Measurements from ENCODE around the gene PCGF1.

The PCGF1 gene

DNA sequence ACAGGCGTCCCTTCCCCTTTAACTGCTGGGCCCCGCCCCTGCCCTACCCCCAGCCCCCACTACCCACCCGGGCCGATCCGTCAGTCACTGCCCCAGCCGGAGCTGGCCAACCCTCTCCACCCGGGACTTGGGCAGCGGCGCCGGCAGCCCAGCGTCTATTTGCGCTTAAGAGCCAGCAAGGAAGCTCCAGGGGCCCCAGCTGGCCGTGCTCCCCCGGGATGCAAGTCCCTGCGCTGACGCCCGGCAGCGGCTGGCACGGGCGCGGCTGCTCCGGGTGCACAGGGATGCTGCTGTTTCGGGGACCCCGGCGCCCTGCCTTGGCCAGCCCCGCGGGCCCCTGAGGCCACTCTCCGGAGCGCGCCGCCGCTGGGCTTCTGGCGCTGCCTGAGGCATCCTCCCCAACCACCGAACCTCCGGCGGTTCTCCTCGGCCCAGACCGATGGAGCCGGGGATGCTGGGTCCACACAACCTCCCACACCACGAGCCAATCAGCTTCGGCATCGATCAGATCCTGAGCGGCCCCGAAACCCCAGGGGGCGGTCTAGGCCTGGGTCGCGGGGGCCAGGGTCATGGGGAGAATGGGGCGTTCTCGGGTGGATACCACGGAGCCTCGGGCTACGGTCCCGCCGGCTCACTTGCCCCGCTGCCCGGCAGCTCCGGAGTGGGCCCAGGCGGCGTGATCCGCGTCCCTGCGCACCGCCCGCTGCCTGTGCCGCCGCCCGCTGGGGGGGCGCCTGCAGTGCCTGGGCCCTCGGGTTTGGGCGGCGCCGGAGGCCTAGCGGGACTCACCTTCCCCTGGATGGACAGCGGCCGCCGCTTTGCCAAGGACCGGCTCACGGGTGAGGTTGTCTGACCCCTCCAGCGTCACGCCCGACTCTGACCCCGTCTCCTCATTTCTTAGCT, 7.1 kb upstream of the PCGF1 start, which contains the start of gene TLX2:
Gene TLX2, plus strand, starts transcription at position 83 of the 903 bp plus-strand sequence. Its CDS starts 357 bp downstream, at position 440.
- DNase-seq, result peak; percentile 67

DNA sequence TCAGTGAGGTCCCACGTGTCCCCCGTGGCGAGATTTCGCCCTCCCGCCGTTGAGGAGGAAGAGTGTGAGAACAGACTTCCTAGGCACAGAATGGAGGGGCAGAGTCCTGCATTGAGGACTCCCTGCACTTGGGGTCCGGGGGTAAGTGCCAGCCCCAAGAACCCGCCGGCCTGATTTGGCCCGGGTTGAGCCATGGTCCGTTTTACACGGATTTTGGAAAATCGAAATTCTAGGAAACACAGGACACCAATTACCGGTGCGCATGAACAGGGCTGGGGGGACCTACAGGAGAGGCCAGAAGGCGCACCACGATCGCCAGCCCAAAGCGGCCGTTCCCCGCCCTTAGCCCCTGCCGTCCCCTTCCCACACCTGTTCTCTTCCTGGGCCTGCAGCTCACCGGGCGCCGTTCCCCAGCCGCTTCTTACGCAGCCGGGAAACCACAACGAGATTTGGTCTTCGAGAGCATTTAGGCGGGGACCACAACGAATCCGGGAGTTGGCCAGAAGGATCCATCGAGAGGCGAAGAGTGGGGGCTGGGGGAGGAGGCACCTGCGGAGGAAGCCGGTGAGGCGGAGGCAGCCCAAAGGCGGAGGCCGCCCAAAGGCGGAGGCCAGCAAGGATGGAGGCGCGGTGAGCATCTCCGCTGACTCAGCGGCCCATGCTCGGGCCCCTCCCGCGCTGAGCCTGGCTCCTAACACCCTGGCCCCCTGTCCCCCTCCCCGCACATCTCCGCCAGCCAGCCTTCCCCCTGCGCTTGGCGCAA, 6.3 kb upstream of the PCGF1 start:
- no peak for DNase-seq

GRCh38 chr2:74512744-74513604, 5.5 kb upstream of the PCGF1 start:
- no peak for DNase-seq

- DNase-seq, result no peak
Measured at GRCh38 chr2:74511104-74511989, 3.9 kb upstream of the PCGF1 start.

DNA sequence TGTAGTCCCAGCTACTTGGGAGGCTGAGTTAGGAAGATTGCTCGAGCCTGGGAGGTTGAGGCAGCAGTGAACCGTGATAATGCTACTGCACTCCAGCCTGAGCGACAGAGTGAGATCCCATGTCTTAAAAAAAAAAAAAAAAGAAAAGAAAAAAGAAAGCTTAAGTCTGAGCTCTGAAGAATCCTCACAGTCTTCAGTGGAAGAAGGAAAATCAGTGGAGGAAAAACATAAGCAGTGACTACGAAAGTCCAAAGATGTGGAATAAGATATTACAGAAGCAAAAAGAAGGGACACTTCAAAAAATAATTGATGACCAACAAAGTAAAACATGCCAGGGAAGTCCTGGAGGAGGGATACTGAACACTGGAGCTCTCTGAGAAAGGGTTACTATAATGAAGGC, 2.8 kb upstream of the PCGF1 start:
- DNase-seq, result no peak

DNA sequence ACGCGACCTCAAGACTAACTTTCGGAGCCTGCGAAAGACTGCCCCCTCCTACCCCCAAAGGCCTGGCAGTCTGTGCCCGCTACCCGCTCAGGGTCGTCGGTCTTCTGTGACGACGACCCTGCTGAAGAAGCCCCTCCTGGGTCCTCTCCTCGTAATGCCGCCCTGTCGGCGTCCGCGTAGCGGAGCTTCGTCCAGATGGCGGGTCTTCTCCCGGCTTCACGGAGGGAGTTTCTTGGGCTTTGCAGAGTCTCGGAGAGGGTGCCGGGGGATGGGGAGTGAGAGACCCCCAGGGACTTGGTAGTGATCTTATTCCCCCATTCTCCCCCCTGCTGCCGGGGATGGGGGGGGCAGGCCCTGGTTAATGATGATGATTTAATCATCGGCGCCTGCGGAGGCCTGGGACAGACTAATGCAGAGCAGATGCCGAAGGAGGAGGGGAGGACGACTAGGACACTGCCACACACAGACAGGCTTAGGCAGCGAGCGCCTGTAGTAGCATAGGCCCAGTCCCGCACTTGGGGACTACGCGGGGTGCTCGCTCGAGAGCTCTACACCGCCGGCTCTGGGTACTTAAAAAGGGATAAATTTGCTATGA, 528 bp upstream of the PCGF1 start:
- DNase-seq, result peak; percentile 84

DNA sequence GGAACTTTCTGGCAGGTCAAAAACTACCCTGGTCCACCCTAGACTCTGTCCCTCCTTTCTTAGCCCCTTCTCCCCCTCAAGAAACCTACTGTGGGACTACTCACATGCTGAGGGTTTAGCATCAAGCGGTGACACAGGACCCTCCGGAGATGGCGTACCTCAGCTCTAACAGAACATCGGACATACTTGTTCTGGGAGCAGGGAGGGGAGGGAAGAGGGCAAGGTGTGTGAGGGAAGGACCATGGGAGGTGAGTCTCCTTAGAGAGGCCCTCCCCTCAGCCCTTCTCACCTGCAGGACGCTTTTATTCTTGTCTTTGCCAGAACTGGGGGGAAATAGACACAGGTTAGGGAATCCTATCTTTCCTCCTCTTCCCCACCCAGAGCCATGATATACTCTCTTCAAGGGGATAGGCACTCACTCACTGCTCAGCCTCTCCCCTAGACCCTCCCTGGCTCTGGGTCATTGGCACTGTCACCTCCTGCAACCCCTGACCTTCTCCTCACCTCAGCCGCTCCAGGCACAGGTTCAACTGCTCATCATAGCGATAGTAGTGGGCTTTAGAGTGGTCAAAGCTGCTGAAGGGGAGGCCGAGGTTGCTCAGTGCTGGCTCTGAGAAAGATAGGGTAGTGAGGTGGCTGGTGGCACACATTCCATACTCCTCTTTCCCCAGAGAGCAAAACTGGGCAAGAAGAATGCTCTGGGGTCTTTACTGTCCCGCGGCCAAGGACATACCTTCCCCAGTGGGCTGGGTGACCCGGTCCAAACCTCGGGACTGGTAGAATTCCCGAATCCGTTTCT, 1.8 kb downstream of the PCGF1 start:
- no peak for DNase-seq

DNA sequence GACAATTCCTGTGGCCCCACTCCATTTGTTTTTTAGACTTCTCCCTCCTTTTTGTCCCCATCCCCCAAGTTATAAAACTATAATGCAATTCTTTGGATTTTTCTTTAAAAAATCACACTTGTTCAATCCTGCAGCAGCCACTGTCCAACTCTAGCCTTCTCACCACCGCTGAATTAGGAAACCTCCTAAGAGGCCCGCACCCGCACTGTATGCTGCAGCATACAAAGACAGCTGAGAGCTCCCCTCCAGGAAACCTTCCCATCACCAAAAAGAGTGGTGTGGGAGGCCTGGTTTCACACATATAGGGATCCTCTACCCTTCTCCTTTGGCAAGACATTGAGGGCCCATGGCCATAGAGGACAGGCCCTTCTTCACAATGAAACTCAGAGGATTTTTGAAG, 2.9 kb downstream of the PCGF1 start:
- DNase-seq, result no peak

DNA sequence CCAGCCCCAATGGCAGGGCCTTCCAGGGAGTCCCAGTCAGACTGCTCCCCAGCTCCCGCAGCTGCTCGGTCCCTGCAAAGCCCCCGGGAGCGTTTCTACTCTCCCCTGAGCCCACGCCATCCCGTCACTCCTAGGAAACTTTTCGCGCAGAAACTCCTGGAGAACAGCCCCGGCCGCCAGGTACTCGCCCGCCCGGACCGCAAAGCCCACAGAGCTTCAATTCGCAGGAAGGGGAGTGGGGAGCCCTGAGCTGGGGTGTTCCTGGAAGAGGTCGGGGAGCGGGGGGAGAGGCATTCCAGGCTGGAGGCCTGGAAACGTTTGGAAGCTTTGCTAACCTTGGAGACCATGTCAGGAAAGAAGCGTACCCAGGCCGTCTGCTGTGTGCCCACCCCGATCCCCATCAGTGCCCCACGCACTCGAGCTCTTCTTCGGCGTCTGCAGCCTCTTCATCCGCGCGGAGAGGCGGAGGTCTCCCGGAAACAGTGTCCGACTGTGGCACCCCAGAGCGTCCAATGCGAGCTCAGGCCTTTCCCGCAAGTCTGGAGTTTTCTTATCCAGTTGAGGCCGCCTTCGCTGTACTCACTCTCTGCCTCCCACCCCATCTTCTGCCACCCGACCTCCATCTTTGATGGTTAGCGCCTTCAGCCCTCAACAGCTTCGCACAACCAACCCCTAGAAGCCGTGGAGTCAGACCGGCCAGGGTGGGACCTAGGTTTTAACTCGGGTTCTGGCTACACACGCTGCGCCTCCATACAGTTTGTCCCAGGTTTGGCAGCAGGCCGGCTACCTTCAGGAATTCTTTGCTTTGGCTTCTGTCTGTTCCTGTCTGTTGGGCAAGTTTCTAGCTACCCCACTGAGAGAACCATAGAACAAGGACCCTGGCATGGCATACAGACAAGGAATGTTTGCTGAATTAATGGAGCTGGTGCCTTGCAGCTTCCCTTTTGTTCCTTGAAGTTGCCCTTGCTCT, 3.7 kb downstream of the PCGF1 start:
- no peak for DNase-seq

- peak; percentile 97 for DNase-seq
Measured at GRCh38 chr2:74502720-74503505, 4.6 kb downstream of the PCGF1 start.

- no peak for DNase-seq
Measured at GRCh38 chr2:74502147-74502719, 5.3 kb downstream of the PCGF1 start.

DNA sequence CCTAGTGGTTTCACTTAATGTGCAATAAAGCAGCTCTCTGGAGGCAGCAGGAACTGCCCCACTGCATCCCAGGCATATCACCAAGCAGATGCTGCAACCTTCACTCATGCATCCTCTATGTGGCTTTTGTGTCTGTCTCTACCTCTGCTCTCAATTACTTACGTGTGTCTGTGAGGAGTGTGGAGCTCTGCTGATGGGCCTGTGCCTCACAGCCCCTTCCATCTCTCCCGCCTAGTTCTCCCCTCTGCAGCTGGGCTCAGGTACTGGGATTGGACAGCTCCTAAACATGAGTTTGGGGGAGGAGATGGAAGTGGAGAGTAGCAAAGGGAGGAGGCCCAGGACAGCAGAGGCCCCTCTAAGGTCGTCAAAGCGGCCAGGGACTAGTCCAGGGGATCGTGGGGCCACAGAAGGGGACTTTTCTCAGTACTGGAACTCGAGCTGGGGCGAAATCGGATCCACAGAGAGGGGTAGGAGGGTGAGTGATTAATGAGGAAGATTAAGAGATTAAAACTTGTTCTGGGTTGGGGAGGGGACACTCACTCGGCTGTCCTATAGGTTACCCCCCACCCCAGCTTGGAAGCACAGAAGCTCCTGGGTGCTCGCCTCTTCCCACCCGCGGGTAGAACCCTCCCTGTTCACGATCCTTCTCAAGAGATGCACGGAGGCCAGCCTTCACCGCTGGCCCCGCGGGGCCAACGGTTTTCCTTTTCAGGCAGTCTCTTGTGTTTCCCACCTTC, 6.0 kb downstream of the PCGF1 start:
- peak; percentile 69 for DNase-seq

DNA sequence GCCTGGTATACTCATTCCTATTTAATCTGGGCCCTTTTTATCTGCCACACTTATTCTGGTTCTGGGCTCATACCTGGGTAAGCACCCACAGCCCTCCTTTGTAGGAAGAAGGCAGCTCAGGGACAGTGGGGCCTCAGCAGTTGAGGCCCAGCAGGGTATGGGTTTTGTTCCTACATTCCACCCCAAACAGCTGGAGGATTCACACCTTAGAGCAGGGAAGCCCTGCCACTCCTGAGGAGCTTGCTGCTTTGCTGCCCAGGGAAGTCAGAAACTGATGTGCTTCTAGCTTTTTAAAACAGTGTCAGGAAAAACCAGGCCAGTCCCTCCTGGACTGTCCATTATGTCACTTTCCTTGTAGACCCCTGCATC, 6.9 kb downstream of the PCGF1 start:
- no peak for DNase-seq

DNA sequence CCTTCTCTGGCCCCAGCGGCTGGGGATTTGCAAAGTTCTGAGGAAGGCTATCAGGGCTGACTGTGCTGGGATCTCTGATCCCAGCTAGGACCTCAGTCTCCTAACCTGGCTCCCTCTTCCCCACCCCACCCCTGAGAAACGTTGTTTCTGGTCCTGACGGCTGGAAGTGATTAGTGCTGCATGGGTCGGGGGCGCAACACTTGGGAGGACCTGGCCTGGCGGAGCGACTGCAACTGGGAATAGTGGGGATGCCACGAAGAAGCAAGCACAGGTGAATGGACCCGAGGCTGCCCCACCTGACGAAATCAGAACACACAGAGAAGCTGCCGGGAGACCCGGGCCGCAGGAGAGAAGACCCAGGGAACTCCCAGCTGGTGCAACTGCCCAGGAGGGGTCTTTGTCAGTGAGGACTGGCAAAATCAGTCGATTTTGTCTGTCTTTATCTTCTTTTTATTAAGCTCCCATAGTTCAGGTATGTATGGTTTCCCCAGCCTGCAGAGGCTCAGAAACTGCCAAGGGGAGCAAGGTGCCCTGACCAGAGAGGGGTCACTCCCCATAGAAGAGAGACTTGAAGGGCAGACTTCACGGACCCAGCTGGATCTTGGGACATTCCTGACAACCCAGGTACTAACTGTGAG, 7.4 kb downstream of the PCGF1 start:
- no peak for DNase-seq

- DNase-seq, result peak; percentile 70
Measured at GRCh38 chr2:74499267-74499939, 8.1 kb downstream of the PCGF1 start, which contains the start of gene LBX2. Gene LBX2 (minus strand): TSS chr2:74499603. CDS start chr2:74499537, 66 bp downstream.
